H1 (cell line): Measurements from ENCODE around the gene AKR1C2. TPM values are rescaled to one million over a fixed set of nuclear protein-coding genes. Genes with fewer than 3 reads are reported as not detected.
"Not testable (repeated sequence)": the region's sequence is repeated elsewhere in the genome, so short reads cannot be mapped to it uniquely, and the experiment has no call there.

Source experiments
- CTCF ChIA-PET: fragments of 300-600 bp; sonication (Branson Sonifier 250); formaldehyde crosslinking; loops from one replicate; lab custom pipeline; 2021; ENCODE audit not compliant: partially characterized antibody; lab: Charles Lee
- POLR2A ChIA-PET: fragments of 300-600 bp; sonication (Branson Sonifier 250); formaldehyde crosslinking; loops from one replicate; lab custom pipeline; 2021; ENCODE audit warnings: inconsistent platforms; ENCODE audit not compliant: partially characterized antibody; lab: Charles Lee
- DNase-seq, 2 experiments: peaks; one replicate each; pipeline versions ENCODE4 v3.0.0 to v3.0.0-alpha.2; 2010 to 2022; ENCODE audit warnings: low spot score in 2 of 2, low read depth in 1 of 2, mixed read lengths in 1 of 2
- FAIRE-seq: peaks from 2 replicates; lab custom pipeline; 2011; peaks lifted over from hg19 to GRCh38; lab: Jason Lieb, UNC
- H2AFZ ChIP-seq: 2 replicates; pipeline ENCODE4 v1.8.1; 2012; ENCODE audit warnings: low read length, inconsistent platforms
- H2AK5ac ChIP-seq: 2 replicates; pipeline ENCODE4 v1.6.1; 2013; ENCODE audit warnings: low read depth, low read length
- H2BK120ac ChIP-seq: replicated peaks from 2 replicates; pipeline ENCODE3; 2013; ENCODE audit warnings: low read depth, low read length, inconsistent platforms
- H2BK12ac ChIP-seq: 2 replicates; pipeline ENCODE4 v1.6.1; 2013; ENCODE audit warnings: low read depth, low read length
- H2BK15ac ChIP-seq: 2 replicates; pipeline ENCODE4 v1.6.1; 2013; ENCODE audit warnings: low read length
- H2BK20ac ChIP-seq: 2 replicates; pipeline ENCODE4 v1.6.1; 2013; ENCODE audit warnings: low read length
- H2BK5ac ChIP-seq: 2 replicates; pipeline ENCODE4 v1.6.1; 2013; ENCODE audit warnings: low read depth, low read length
- H3K14ac ChIP-seq: 2 replicates; pipeline ENCODE4 v1.6.1; 2013; ENCODE audit warnings: inconsistent platforms; ENCODE audit not compliant: insufficient read length
- H3K18ac ChIP-seq: 2 replicates; pipeline ENCODE4 v1.6.1; 2013; ENCODE audit warnings: low read length; ENCODE audit errors: extremely low read depth
- H3K23ac ChIP-seq: 2 replicates; pipeline ENCODE4 v1.6.1; 2013; ENCODE audit warnings: inconsistent platforms; ENCODE audit not compliant: insufficient read length
- H3K23me2 ChIP-seq: 2 replicates; pipeline ENCODE4 v1.6.1; 2013; ENCODE audit warnings: low read depth, low read length
- H3K27ac ChIP-seq: 2 replicates; pipeline ENCODE4 v1.6.1; 2011; ENCODE audit warnings: low read depth, low read length, inconsistent platforms
- H3K27me3 ChIP-seq, 4 experiments: replicated peaks in 1 of 4; 1 replicate in 1 of 4; 2 replicates in 3 of 4; pipeline versions ENCODE4 v1.6.1 to v1.8.1; 2011 to 2013; ENCODE audit warnings: low read length in 3 of 4, mild to moderate bottlenecking in 3 of 4, inconsistent platforms in 2 of 4, mixed read lengths in 2 of 4, moderate library complexity in 1 of 4; ENCODE audit not compliant: control insufficient read depth in 3 of 4, insufficient read depth in 3 of 4; ENCODE audit errors: extremely low read depth in 1 of 4
- H3K36me3 ChIP-seq, 4 experiments: 2 replicates each; pipeline versions ENCODE4 v1.6.1 to v1.8.1; 2011 to 2013; ENCODE audit warnings: mild to moderate bottlenecking in 4 of 4, low read length in 3 of 4, moderate library complexity in 2 of 4, control low read depth in 1 of 4, inconsistent platforms in 1 of 4; ENCODE audit not compliant: insufficient read depth in 4 of 4, control insufficient read depth in 2 of 4
- H3K4ac ChIP-seq: replicated peaks from 2 replicates; pipeline ENCODE3; 2013; ENCODE audit warnings: low read length, low read depth, mixed read lengths, inconsistent platforms; ENCODE audit not compliant: insufficient read length
- H3K4me1 ChIP-seq, 4 experiments: replicated peaks in 1 of 4; 1 replicate in 1 of 4; 2 replicates in 3 of 4; pipeline versions ENCODE4 v1.6.1 to v1.8.1; 2011 to 2013; ENCODE audit warnings: low read length in 3 of 4, inconsistent platforms in 2 of 4, mixed read lengths in 1 of 4; ENCODE audit not compliant: insufficient read depth in 4 of 4, control insufficient read depth in 3 of 4
- H3K4me2 ChIP-seq, 2 experiments: 2 replicates each; pipeline versions ENCODE4 v1.6.1 to v1.8.1; 2011 to 2013; ENCODE audit warnings: low read depth in 2 of 2, low read length in 2 of 2, control low read depth in 1 of 2, inconsistent platforms in 1 of 2, mild to moderate bottlenecking in 1 of 2; ENCODE audit not compliant: insufficient read depth in 1 of 2
- H3K4me3 ChIP-seq, 4 experiments: fragments of 200-600, 300-600 bp in 1 of 4; sonication (generic), shearing (Covaris generic), sonication (Bioruptor Twin) in 1 of 4; 2 replicates each; pipeline versions ENCODE4 v1.5.1 to v1.8.1; 2011 to 2016; ENCODE audit warnings: low read length in 4 of 4, low read depth in 3 of 4, control low read depth in 2 of 4, inconsistent platforms in 2 of 4, mild to moderate bottlenecking in 2 of 4, mixed read lengths in 1 of 4, moderate library complexity in 1 of 4; ENCODE audit not compliant: insufficient read depth in 2 of 4; ENCODE audit errors: extremely low read depth in 1 of 4
- H3K56ac ChIP-seq: replicated peaks from 2 replicates; pipeline ENCODE3; 2013; ENCODE audit warnings: low read depth, mild to moderate bottlenecking, mixed read lengths, low read length, inconsistent platforms; ENCODE audit not compliant: insufficient read length
- H3K79me1 ChIP-seq: 2 replicates; pipeline ENCODE4 v1.6.1; 2013; ENCODE audit warnings: low read depth, low read length, control low read depth
- H3K79me2 ChIP-seq, 2 experiments: 2 replicates each; pipeline versions ENCODE4 v1.6.1 to v1.8.1; 2012 to 2013; ENCODE audit warnings: low read length in 2 of 2, mild to moderate bottlenecking in 2 of 2, inconsistent platforms in 1 of 2; ENCODE audit not compliant: insufficient read depth in 2 of 2, control insufficient read depth in 1 of 2
- H3K9ac ChIP-seq, 4 experiments: replicated peaks in 1 of 4; 1 replicate in 1 of 4; 2 replicates in 3 of 4; pipeline versions ENCODE4 v1.6.1 to v1.8.1; 2011 to 2013; ENCODE audit warnings: low read depth in 3 of 4, low read length in 3 of 4, control low read depth in 2 of 4, mild to moderate bottlenecking in 2 of 4, moderate library complexity in 2 of 4, inconsistent platforms in 1 of 4; ENCODE audit errors: extremely low read depth in 1 of 4
- H3K9me3 ChIP-seq, 2 experiments: 2 replicates each; pipeline versions ENCODE4 v1.6.1 to v1.8.1; 2012 to 2013; ENCODE audit warnings: mild to moderate bottlenecking in 2 of 2, moderate library complexity in 2 of 2, control low read depth in 1 of 2, inconsistent platforms in 1 of 2, low read depth in 1 of 2, low read length in 1 of 2, mixed read lengths in 1 of 2; ENCODE audit not compliant: insufficient read depth in 2 of 2
- H4K20me1 ChIP-seq, 2 experiments: replicated peaks in 1 of 2; 2 replicates each; pipeline versions ENCODE3 to v1.8.1; 2011 to 2013; ENCODE audit warnings: inconsistent platforms in 2 of 2, low read length in 2 of 2, mild to moderate bottlenecking in 1 of 2; ENCODE audit not compliant: insufficient read depth in 2 of 2, control insufficient read depth in 1 of 2
- H4K5ac ChIP-seq: 2 replicates; pipeline ENCODE4 v1.6.1; 2013; ENCODE audit warnings: low read length, low read depth, mixed read lengths, inconsistent platforms; ENCODE audit not compliant: insufficient read length
- H4K8ac ChIP-seq: 2 replicates; pipeline ENCODE4 v1.8.0; 2013; ENCODE audit warnings: mild to moderate bottlenecking, moderate library complexity, low read length, inconsistent platforms; ENCODE audit not compliant: insufficient read depth; ENCODE audit errors: extremely low read depth
- H4K91ac ChIP-seq: replicated peaks from 2 replicates; pipeline ENCODE3; 2013; ENCODE audit warnings: low read length, mixed read lengths, inconsistent platforms; ENCODE audit not compliant: insufficient read length
- BRCA1 ChIP-seq: IDR thresholded peaks from 2 replicates; pipeline ENCODE4 v1.6.1; 2012; ENCODE audit warnings: low read depth, low read length, improper control_type of control experiment
- CREB1 ChIP-seq: IDR thresholded peaks from 2 replicates; pipeline ENCODE4 v1.6.1; 2012; ENCODE audit warnings: inconsistent platforms
- FOSL1 ChIP-seq: IDR thresholded peaks from 2 replicates; pipeline ENCODE4 v1.6.1; 2011; ENCODE audit warnings: mild to moderate bottlenecking, low read depth, low read length, moderate library complexity; ENCODE audit not compliant: insufficient read depth
- KDM1A ChIP-seq: fragments of 200-600, 300-600 bp; sonication (generic); IDR thresholded peaks from 2 replicates; pipeline ENCODE4 v1.7.1; 2016; ENCODE audit warnings: mild to moderate bottlenecking, low read length, borderline replicate concordance
- TAF1 ChIP-seq: IDR thresholded peaks from 2 replicates; pipeline ENCODE4 v1.6.1; 2011; ENCODE audit warnings: mild to moderate bottlenecking, low read depth, low read length
- YY1 ChIP-seq: IDR thresholded peaks from 2 replicates; pipeline ENCODE4 v1.6.1; 2011; ENCODE audit warnings: low read depth, mild to moderate bottlenecking, low read length
- ZNF274 ChIP-seq: IDR thresholded peaks from 2 replicates; pipeline ENCODE4 v1.7.0; 2012; ENCODE audit warnings: low read length, borderline replicate concordance; ENCODE audit errors: extremely low read depth
- WGBS, 2 experiments: shearing (Covaris generic) in 1 of 2; methylation state at CpG; one replicate each; pipeline versions ENCODE4 v1.1.6 to v1.1.7; 2013 to 2015; ENCODE audit warnings: low lambda C conversion rate in 2 of 2, mixed read lengths in 2 of 2, inconsistent platforms in 1 of 2, low coverage in 1 of 2, missing lambda C conversion rate in 1 of 2; ENCODE audit not compliant: insufficient replicate concordance in 2 of 2, insufficient coverage in 1 of 2, insufficient read length in 1 of 2; ENCODE audit errors: extremely low coverage in 1 of 2, missing lambda C conversion rate in 1 of 2; 5-methylcytosine and 5-hydroxymethylcytosine counted together
- polyA plus RNA-seq, 7 experiments: library from polyadenylated mRNA; depleted of rRNA in 3 of 7; stranded (reverse) in 5 of 7; unstranded in 2 of 7; fragments of >200 nt in 5 of 7; fragments of 200-250 nt in 2 of 7; gene quantifications; 1 replicate in 5 of 7; 2 replicates in 1 of 7; 4 replicates in 1 of 7; pipeline versions ENCODE4 v1.2.1 to v1.2.3, GENCODE V29; 2011 to 2013; ENCODE audit warnings: missing spikeins in 2 of 7, mixed read lengths in 2 of 7
- total RNA-seq: library from RNA; stranded (reverse); fragmentation: NEBNext Ultra II Directional; extraction: Animal tissue kit (Norgen Biotek cat#: 25700); gene quantifications from 2 replicates; pipeline ENCODE4 v1.2.1, GENCODE V29; 2021

Gene AKR1C2
- total and polyA plus RNA-seq, 2 of the 8 experiments (the other 6 are each of a cell fraction or from before 2014, with no cell fraction given) = 0.77 to 1.2 TPM

- TF ChIP-seq BRCA1 = no peak
- TF ChIP-seq ZNF274 = no peak
- TF ChIP-seq YY1 = no peak
- TF ChIP-seq CREB1 = no peak
- no peak for TF ChIP-seq FOSL1
- TF ChIP-seq TAF1 = no peak
- no peak for TF ChIP-seq KDM1A
These were observed 44.4 kb upstream of the AKR1C2 start (continued) for GRCh38 chr10:5047912-5048628.

- CTCF ChIA-PET = interaction anchor here (1.4 kb wide), 1 partner anchor 10 kb away, joined by 3 read pairs; no protein-coding TSS in a partner anchor
- H3K27me3 ChIP-seq, H4K5ac ChIP-seq, H2AK5ac ChIP-seq, POLR2A ChIA-PET, H3K79me1 ChIP-seq, H3K9me3 ChIP-seq, H3K79me2 ChIP-seq, H2BK20ac ChIP-seq, FAIRE-seq, H3K23ac ChIP-seq, H4K8ac ChIP-seq, H2AFZ ChIP-seq, H3K27ac ChIP-seq, H3K56ac ChIP-seq, H3K4me1 ChIP-seq, H3K36me3 ChIP-seq, H2BK5ac ChIP-seq, H2BK120ac ChIP-seq, H3K14ac ChIP-seq, H3K4me3 ChIP-seq, H3K18ac ChIP-seq, H3K4ac ChIP-seq, H2BK12ac ChIP-seq, H4K91ac ChIP-seq, H3K23me2 ChIP-seq, H4K20me1 ChIP-seq, H3K9ac ChIP-seq, H2BK15ac ChIP-seq, H3K4me2 ChIP-seq, DNase-seq: not testable (repeated sequence)
- WGBS, 2 experiments = 95% methylated on average over 5 of the region's 5 CpGs; no CpG with 5 or more reads in 1 of the 2 experiments
These were observed 43.4 kb upstream of the AKR1C2 start for GRCh38 chr10:5047055-5047454.
